Adipose tissue (tissue), 3 donors: ENCODE measurements around the gene SLC16A9. TPM values are rescaled to one million over a fixed set of nuclear protein-coding genes. Genes with fewer than 3 reads are reported as not detected.

Source experiments
- H3K27ac ChIP-seq: one replicate; pipeline ENCODE4 v1.5.1; 2013; ENCODE audit warnings: low read depth, low read length
- WGBS, 3 donors: extraction: QIAGEN DNeasy Blood & Tissue Kit; methylation state at CpG; one replicate each; pipeline ENCODE4 v1.1.7; 2013; 5-methylcytosine and 5-hydroxymethylcytosine counted together
- polyA plus RNA-seq, 3 donors: library from polyadenylated mRNA; stranded (reverse); fragments of 200-250 nt; gene quantifications; one replicate each; pipeline ENCODE4 v1.2.3, GENCODE V29; 2013
- donor health status: healthy with polysubstance abuse.
- donor health status: Bipolar disorder and iron deficiency.
- donor health status: healthy.

The SLC16A9 gene
- polyA plus RNA-seq, 3 donors, result 0.11 to 1.4 (median 0.19) TPM

- H3K27ac ChIP-seq, result no peak overlapping the region
Observed at GRCh38 chr10:59724098-59724938, 14.7 kb upstream of the SLC16A9 start.

GRCh38 chr10:59720377-59720776 is 10.7 kb upstream of the SLC16A9 start:
- H3K27ac ChIP-seq, result no peak overlapping the region

More at GRCh38 chr10:59724098-59724938, 14.7 kb upstream of the SLC16A9 start:
- 77 to 89% (median 87%) methylated on average over 3 of the region's 3 CpGs for WGBS, 3 donors

DNA sequence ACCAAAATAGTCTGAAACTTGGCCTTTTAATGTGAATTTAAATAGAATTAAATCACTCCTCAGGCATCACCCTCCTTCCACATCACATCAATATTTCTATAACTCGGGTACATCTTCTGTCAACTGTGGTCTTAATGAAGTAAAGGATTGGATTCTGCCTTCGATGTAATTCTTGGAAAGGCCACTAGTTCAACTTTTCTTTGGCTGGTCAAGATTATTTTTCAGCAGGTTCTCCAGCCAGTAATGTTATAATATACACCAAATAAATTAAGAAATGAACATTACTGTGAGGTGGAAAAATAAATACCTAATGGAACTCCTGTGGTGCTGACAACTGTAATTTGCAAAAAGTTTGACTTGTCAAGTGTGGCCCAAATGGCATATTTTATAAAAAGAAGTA is 9.7 kb upstream of the SLC16A9 start:
- WGBS, 3 donors, result 60 to 75% (median 72%) methylated on average over 2 of the region's 2 CpGs
- H3K27ac ChIP-seq, result no peak overlapping the region

DNA sequence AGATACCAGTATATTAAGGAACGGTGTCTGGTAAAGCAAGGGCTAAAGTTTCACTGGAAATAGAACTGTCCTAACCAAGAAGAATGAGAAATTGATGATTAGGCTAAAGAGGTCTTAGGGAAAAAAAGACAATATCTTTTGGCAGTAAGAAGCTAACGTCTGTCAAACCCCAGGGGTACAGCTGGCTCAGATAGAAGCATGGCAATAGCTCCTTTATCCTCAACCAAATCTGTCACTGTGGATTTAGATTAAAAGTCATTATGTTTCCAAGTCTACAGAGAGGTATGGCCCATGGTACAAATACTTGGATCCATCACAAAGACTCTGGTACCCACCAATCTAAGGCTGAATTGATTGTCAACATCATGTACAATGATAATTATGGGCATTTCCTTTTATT is 8.6 kb upstream of the SLC16A9 start:
- WGBS, 3 donors, result 76 to 86% (median 83%) methylated on average over 2 of the region's 2 CpGs
- no peak overlapping the region for H3K27ac ChIP-seq

DNA sequence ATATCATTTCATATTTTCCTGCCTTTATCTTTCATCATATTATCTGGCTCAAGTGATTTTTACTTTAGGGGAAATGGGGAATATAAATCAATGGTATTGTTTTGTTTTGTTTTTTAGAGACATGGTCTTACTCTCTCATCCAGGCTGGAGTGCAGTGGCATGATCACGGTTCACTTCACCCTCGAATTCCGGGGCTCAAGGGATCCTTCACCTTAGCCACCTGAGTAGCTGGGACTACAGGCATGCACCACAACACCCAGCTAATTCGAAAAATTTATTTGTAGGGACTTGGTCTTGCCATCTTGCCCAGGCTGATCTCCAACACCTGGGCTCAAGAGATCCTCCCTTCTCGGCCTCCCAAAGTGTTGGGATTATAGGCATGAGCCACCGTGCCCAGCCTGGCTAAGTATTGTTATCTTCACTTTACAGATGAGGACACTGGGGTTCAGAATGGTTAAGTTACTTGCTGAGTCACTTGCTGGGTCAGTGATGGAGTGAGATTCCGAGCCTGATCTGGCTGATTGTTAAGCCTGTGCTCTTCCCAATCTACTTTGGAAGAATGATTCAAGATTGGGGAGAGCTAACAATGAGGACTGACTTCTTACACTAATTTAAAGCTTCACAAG is 3.7 kb upstream of the SLC16A9 start:
- no peak overlapping the region for H3K27ac ChIP-seq
- 82 to 88% (median 84%) methylated on average over 7 of the region's 7 CpGs for WGBS, 3 donors

GRCh38 chr10:59711871-59712494 is 2.3 kb upstream of the SLC16A9 start:
- WGBS, 3 donors, result 54 to 64% (median 60%) methylated on average over 3 of the region's 3 CpGs
- no peak overlapping the region for H3K27ac ChIP-seq

- H3K27ac ChIP-seq, result no peak overlapping the region
- WGBS, 3 donors, result 2 to 3% (median 2%) methylated on average over 39 to 42 of the region's 42 CpGs
Observed at GRCh38 chr10:59708816-59709394, 745 bp downstream of the SLC16A9 start.

- WGBS, 3 donors, result 86 to 94% (median 93%) methylated on average over 8 of the region's 8 CpGs
- H3K27ac ChIP-seq, result no peak overlapping the region
Observed at GRCh38 chr10:59706851-59707797, 2.5 kb downstream of the SLC16A9 start.

DNA sequence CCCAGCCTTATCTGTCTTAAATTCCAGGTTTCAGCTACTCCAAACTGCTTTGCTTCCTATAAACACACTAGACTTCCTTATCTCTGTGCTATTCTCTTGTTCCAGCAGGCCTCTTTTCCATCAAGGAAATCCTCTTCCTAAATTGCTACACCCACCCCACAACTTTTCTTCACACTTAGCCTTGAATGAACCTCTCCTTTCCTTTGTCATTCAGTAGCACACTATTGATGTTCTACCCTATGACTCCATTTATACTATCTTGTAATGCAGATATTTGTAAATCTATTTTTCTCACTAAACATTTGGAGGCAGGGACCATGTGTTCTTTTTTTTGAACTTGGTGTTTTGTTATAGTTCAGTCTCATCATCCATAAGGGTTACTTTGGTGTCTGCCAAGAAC is 3.7 kb downstream of the SLC16A9 start:
- H3K27ac ChIP-seq, result no peak overlapping the region

DNA sequence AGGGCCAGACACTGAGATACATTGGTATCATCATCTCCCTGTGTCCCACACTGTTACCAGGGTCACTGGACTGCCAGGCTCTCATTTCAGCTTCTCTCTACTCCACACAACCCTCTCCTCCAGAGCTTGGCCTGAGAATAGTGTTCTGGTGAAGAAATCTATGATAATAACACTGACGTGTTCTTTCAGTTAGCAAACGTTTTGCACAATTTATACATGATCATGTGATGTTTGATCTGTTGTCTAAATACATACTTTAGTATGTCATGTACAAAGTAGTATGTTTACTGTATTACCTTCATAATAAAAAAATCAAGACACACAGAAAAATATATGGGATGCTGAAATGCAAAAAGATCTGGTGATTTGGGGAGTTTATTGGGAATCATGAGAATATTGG is 5.0 kb downstream of the SLC16A9 start:
- 34 to 71% (median 70%) methylated on average over 2 of the region's 2 CpGs for WGBS, 3 donors
- no peak overlapping the region for H3K27ac ChIP-seq

GRCh38 chr10:59702347-59702746 is 7.3 kb downstream of the SLC16A9 start:
- WGBS, 3 donors, result 59 to 88% (median 84%) methylated on average over 4 of the region's 4 CpGs

GRCh38 chr10:59700709-59701108 is 8.9 kb downstream of the SLC16A9 start:
- 52 to 61% (median 58%) methylated on average over 4 of the region's 4 CpGs for WGBS, 3 donors
- H3K27ac ChIP-seq, result no peak overlapping the region

More at GRCh38 chr10:59702347-59702746, 7.3 kb downstream of the SLC16A9 start:
- H3K27ac ChIP-seq, result no peak overlapping the region

DNA sequence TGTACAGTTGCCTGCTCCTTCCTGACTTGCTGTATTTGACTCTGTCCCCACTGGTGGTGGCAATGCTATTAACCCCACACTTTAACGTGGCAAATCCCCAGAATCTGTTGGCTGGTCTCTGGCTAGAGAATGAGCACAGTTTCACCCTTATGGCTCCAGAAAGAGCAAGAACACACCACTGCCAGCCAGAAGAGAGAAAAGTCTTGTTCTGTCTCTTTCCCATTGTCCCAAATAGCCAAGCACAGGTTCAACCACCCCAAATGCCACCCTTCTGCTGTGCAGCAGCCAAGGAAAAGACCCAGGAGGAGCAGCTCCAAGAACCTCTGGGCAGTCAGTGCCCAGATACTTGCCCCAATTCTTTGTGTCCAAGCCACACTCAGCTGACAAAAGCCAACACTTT is 11.3 kb downstream of the SLC16A9 start:
- WGBS, 3 donors, result 65 to 74% (median 71%) methylated on average over 1 of the region's 1 CpG
- no peak overlapping the region for H3K27ac ChIP-seq

DNA sequence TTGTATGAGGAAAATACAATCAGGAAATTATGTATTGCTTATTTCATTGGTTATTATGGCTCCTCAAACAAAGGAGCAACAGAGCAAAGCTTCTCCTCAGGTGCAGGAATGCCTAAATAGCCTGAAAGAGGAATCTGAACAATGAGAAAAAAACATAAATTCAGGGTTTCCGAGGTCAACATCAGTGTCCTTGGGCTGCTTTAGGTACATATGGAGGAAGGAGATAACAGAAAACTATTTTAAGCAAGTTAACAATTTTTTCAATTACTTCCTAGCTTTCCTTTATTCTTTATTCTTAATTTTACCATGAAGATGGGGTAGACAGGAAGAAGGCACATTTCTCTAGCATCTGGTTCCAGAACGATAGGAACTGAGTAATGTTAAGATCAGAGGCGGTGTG is 14.0 kb downstream of the SLC16A9 start:
- no peak overlapping the region for H3K27ac ChIP-seq
- WGBS, 3 donors, result 46 to 58% (median 58%) methylated on average over 3 of the region's 3 CpGs

- H3K27ac ChIP-seq, result no peak overlapping the region
- WGBS, 3 donors, result 90 to 93% (median 93%) methylated on average over 1 of the region's 1 CpG
Observed at GRCh38 chr10:59694936-59695335, 14.7 kb downstream of the SLC16A9 start.

DNA sequence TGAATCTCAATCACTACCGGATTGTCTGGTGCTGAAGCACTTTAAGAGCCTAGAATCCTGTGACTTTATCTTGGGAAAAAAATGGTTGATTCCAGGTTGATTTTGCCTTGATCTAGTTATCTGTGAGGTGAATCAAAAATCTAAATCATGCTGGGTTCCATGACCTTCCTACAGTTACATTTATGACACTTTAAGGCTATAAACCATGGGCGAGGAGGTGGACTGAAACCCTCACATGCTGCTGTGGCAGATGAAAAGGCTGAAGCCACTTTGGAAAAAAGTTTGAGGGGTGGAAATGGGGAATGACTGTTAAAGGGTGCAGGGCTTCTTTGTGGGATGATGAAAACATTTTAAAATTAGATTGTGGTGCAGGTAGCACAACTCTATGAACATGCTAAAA is 17.5 kb downstream of the SLC16A9 start:
- WGBS, 3 donors, result 89 to 91% (median 91%) methylated on average over 2 of the region's 2 CpGs
- no peak overlapping the region for H3K27ac ChIP-seq

- 53 to 71% (median 59%) methylated on average over 5 of the region's 5 CpGs for WGBS, 3 donors
- no peak overlapping the region for H3K27ac ChIP-seq
Observed at GRCh38 chr10:59688921-59689351, 20.7 kb downstream of the SLC16A9 start.

- 86 to 96% (median 88%) methylated on average over 1 of the region's 1 CpG for WGBS, 3 donors
- H3K27ac ChIP-seq, result no peak overlapping the region
Observed at GRCh38 chr10:59687657-59688056, 22.0 kb downstream of the SLC16A9 start.
